Measurements from ENCODE around the gene XRN2.

- TF ChIP-seq POLR2A (IDR thresholded peaks at IDR 0.05; ENCODE audit: low read depth, low read length) = no peak
- no peak for TF ChIP-seq POLR2AphosphoS5 (IDR thresholded peaks at IDR 0.05; ENCODE audit: low read depth, low read length)
- no peak for TF ChIP-seq TAF1 (IDR thresholded peaks at IDR 0.05; ENCODE audit: borderline replicate concordance, low read depth, low read length)
Measured at GRCh38 chr20:21259346-21259745, 43.8 kb upstream of the XRN2 start.
